HG02588 (cell line): ENCODE data around the gene PDGFA.

Source experiments
- ATAC-seq: cut with Tn5 transposase; IDR thresholded peaks from one replicate; pipeline ENCODE4 v1.9.1; 2021; ENCODE audit warnings: mild to moderate bottlenecking, moderate library complexity; ENCODE audit not compliant: unreplicated experiment

Gene PDGFA

GRCh38 chr7:517774-518629 lies 1.6 kb downstream of the PDGFA start:
- no peak for ATAC-seq

- no peak for ATAC-seq
Measured at GRCh38 chr7:516606-517456, 2.8 kb downstream of the PDGFA start.

DNA sequence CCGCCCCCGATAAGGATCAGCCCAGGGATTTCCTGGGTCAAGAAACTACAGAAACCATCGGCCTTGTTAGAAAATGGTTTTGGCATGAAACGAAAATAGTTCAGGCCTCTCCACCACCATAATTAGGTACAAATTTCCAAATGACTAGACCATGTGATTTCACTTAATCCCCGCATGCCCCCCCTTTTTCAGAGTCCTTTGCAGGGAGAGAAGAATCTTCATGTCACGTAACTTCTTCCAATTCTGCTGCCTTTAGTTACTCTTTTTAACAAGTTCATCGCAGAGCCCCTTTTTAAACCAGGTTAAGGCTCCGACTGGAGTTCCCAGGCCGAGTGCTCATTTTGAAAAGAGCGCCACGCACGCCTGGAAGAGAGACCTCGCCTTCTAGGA lies 3.4 kb downstream of the PDGFA start:
- ATAC-seq: no peak

GRCh38 chr7:515628-516027 lies 4.0 kb downstream of the PDGFA start:
- ATAC-seq: no peak

GRCh38 chr7:514651-515598 lies 4.7 kb downstream of the PDGFA start:
- no peak for ATAC-seq

- ATAC-seq: no peak
Measured at GRCh38 chr7:514242-514641, 5.4 kb downstream of the PDGFA start.

DNA sequence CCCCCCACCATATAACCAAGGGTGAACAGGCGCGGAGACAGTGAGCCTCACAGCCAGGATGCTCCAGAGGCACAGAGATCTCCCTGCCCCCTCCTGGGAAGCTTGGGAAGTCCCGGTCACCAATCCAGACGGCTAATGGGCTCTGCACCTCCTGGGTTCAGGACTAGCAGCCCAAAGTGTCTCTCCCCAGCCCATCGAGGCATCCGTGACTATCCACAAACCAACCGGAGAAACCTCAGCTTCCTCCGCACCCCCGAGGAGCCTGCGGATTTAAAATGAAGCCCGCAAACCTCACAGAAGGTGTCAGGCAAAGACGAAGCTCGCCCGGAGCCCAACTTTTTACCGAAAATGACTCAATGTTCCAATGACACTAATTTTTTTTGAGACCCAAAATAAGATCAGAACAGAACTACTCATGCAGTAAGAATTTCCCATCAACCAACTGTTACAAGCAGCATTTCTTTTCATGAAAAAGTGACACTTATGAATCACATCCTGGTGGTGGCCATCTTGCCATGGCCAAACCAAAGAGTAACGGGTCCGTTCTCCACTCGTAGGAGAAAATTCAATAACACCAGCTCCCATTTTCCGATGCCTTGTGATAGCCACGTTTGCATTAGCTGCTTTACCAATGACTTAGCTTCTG lies 6.0 kb downstream of the PDGFA start:
- no peak for ATAC-seq

GRCh38 chr7:512541-513311 lies 6.9 kb downstream of the PDGFA start:
- no peak for ATAC-seq

DNA sequence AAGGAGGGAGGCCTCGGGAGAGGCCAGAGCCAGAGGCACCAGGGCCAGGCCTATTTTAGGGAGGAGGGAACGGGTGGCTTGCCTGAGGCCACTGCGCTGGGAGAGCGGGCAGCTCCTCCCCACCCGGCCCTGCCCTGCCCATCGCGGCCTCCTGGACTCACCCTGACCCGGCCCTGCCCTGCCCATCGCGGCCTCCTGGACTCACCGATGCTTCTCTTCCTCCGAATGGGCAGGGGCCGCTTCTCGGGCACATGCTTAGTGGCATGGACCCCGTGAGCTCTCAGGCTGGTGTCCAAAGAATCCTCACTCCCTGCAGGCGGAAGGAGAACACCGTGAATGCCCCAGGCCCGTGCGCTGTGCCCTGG lies 7.5 kb downstream of the PDGFA start:
- ATAC-seq: no peak

- ATAC-seq: no peak
Measured at GRCh38 chr7:511476-512145, 8.0 kb downstream of the PDGFA start.

GRCh38 chr7:510782-511281 lies 8.8 kb downstream of the PDGFA start:
- no peak for ATAC-seq

DNA sequence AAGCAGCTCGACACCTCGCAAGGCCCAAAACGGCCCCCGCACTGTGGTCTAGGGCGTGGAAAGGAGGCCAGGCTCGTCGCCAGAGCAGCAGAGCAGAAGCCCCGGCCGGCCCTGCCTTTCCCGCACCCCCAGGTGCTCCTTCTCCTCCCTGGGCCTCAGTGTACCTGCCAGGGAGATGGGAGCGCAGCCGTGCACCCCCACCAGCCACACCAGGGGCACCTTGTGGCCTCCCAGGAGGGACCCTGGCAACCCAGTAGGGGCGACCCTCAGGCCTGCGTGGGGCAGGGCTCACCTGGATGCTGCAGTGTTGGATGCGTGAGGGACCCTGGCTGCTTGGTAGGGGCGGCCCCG lies 9.5 kb downstream of the PDGFA start:
- no peak for ATAC-seq

DNA sequence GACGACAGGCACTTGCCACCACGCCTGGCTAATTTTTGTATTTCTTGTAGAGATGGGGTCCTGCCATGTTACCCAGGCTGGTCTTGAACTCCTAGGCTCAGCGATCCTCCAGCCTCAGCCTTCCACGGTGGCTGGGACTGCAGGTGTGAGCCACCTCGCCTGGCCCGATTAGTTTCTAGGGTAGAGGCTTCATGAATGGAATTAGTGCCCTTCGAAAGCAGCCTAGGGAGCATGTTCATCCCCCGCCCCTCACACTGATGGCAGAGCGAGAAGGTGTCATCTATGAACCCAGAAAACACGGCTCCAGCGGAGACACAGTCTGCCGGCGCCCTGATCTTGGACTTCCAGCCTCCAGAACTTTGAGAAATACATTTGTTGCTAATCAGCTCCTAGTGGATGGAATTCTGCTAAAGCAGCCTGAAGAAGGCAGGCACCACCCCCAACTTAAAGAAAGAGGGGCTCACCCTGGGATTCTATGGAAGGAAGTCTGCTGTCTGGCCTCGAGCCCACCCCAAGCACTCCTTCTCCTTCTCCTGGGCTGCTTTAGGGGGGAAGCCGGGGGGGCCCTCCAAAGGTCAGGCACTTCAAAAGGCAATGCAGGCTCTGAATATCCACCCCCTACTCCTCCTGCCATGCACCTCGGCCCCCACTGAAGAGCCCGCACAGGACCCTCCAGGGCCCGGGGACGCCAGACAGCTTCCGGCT lies 10.1 kb downstream of the PDGFA start:
- no peak for ATAC-seq

- no peak for ATAC-seq
Measured at GRCh38 chr7:508461-509170, 11.0 kb downstream of the PDGFA start.

GRCh38 chr7:507623-508300 lies 11.9 kb downstream of the PDGFA start:
- ATAC-seq: no peak

DNA sequence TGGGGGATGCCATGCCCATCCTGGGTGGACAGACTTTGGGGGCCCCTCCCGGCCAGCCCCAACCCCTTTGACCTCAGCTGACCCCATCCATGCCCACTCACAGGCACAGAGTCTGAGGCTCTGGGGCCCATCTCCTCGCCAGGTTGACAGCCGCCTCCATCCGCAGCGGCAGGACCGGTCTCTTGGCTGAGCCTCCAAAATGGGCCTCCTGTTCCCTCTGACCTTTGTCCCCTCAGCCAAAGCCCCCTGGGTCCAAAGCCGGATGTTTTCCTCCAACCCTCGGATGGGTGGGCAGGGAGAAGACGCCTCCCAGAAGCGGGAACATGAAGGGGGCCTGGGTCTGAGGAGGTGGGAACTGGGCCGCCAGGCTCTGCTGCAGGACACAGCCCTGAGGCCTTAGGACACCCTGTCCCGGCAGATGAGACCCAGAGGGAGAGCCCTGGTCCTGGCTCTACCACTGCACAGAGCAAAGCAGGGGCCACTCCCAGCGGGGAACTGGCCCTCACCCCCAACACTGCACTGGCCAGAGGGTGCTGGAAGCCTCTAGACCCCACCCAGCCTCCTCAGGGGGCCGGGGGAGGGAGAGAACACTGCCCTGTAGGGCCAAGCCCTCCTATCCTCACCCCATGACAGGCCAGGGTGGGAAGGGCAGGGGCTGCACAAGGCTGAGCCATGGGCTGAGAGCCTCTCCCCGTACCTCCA lies 12.6 kb downstream of the PDGFA start:
- no peak for ATAC-seq

- no peak for ATAC-seq
Measured at GRCh38 chr7:506391-506831, 13.2 kb downstream of the PDGFA start.
